Tibial artery (tissue), 4 donors: ENCODE data around the gene UBA1.

Source experiments
- DNase-seq, 2 donors: peaks; one replicate each; pipeline ENCODE4 v3.0.0-alpha.2; 2019
- H3K27ac ChIP-seq, 2 donors: fragments of 200-600 bp; sonication (generic) in 1 of 2; 1 replicate in 1 of 2; 2 replicates in 1 of 2; pipeline ENCODE4 v1.5.1; 2018 to 2019; ENCODE audit warnings: mild to moderate bottlenecking in 1 of 2
- H3K27me3 ChIP-seq, 2 donors: fragments of 200-600 bp; sonication (generic) in 1 of 2; one replicate each; pipeline versions ENCODE4 v1.5.1 to v1.6.0; 2016 to 2019
- H3K36me3 ChIP-seq, 3 donors: fragments of 200-600 bp; sonication (generic) in 2 of 3; one replicate each; pipeline ENCODE4 v1.5.1; 2016 to 2019; ENCODE audit warnings: mild to moderate bottlenecking in 2 of 3
- H3K4me1 ChIP-seq, 4 donors: fragments of 200-600 bp; sonication (generic) in 2 of 4; 1 replicate in 3 of 4; 2 replicates in 1 of 4; pipeline ENCODE4 v1.5.1; 2016 to 2019
- H3K4me3 ChIP-seq, 2 donors: fragments of 200-600 bp; sonication (generic) in 1 of 2; 1 replicate in 1 of 2; 2 replicates in 1 of 2; pipeline ENCODE4 v1.5.1; 2018 to 2019; ENCODE audit warnings: mild to moderate bottlenecking in 2 of 2
- H3K9me3 ChIP-seq, 3 donors: fragments of 200-600 bp; sonication (generic) in 1 of 3; one replicate each; pipeline ENCODE4 v1.5.1; 2016 to 2019
- intact Hi-C: fragments of 100-400 bp; cut with DNase I; formaldehyde crosslinking; loops from one replicate; pipeline ENCODE4 v1.15.0; 2023; ENCODE audit warnings: low total_unique reads
- TF ChIP-seq, protein P1 (sequence below), 2 experiments: fragments of 200-600 bp in 1 of 2; fragments of 450-650 bp in 1 of 2; IDR thresholded peaks; one replicate each; pipeline ENCODE4 v1.5.1; 2017 to 2019; ENCODE audit warnings: antibody characterized with exemption in 2 of 2, mild to moderate bottlenecking in 1 of 2, moderate library complexity in 1 of 2

The UBA1 gene

DNA sequence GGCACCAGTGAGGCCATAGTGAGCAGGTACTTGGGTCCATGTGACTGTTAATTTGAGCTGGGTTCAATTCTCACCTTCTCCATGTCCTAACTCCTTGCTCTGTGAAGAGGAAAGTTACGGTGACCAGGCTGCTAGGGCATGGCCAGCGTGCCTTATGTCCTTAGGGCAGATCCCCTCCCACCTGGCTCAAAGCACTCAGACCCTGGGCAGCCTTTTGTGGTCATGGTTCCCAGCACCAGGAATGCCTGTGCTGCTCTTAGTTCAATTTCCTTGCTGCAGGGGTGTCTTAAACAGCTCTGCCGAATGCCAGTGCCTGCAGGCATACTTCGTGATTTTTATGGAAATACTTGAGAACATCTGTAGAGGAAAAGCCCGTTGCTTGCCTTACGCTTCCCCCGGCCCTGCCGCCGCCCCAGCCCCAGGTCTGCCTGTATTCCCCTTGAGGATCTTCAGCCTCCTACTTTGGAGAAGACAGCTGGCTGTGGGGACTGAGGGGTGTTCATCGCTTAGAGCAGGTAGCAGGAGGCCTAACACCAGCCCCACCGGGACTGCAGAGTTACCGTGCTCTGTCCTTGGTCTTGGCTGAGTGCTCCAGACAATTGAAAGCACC is 21.8 kb downstream of the UBA1 start:
- Histone ChIP-seq H3K27ac (no peak overlapping the region), H3K9me3 (no peaks in the 10 kb centered on the region), H3K36me3 (peaks cover 19 to 61% (median 57%) of the 10 kb centered on the region in 3 donors), H3K4me1 (peaks cover 0 to 27% (median 18%) of the 10 kb centered on the region in 4 donors), H3K27me3 (no peaks in the 10 kb centered on the region), H3K4me3 (no peak overlapping the region)
- peak in 1 of 2 donors; percentile 32 for DNase-seq
- TF ChIP-seq, protein P1, sequence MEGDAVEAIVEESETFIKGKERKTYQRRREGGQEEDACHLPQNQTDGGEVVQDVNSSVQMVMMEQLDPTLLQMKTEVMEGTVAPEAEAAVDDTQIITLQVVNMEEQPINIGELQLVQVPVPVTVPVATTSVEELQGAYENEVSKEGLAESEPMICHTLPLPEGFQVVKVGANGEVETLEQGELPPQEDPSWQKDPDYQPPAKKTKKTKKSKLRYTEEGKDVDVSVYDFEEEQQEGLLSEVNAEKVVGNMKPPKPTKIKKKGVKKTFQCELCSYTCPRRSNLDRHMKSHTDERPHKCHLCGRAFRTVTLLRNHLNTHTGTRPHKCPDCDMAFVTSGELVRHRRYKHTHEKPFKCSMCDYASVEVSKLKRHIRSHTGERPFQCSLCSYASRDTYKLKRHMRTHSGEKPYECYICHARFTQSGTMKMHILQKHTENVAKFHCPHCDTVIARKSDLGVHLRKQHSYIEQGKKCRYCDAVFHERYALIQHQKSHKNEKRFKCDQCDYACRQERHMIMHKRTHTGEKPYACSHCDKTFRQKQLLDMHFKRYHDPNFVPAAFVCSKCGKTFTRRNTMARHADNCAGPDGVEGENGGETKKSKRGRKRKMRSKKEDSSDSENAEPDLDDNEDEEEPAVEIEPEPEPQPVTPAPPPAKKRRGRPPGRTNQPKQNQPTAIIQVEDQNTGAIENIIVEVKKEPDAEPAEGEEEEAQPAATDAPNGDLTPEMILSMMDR (IDR thresholded peaks at IDR 0.05): no peak
- intact Hi-C loops: no loop called here

DNA sequence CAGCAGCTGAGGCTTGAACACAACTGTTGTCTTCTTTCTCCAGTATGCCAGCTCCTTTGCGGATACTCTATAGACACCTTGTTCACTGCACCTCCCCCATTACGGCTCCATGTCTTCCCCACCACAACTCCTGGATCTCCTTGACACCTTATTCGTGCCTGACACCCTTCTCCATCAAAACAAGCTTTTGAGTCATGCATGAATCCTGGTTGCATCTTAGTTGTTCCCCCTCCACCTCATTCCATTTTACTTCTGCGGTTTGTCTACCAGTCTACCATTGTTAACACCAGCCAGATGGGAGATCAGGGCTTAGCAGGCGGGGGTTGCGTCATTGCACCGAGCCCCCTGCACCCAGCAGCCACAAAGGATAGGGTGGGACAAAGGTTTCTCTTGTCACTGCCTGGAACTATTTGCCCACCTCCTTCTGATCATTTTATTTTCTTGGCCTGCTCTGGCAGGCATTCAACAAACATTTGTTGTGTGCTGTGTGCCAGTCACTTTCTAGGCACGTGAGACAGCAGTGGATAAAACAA is 22.8 kb downstream of the UBA1 start:
- Histone ChIP-seq H3K27ac (peak overlapping the region; percentile 75 to 83), H3K36me3 (peaks cover 16 to 50% (median 48%) of the 10 kb centered on the region in 3 donors), H3K4me1 (peaks cover 0 to 28% (median 21%) of the 10 kb centered on the region in 4 donors), H3K9me3 (no peaks in the 10 kb centered on the region), H3K27me3 (no peaks in the 10 kb centered on the region), H3K4me3 (no peak overlapping the region)
- DNase-seq: peak in 1 of 2 donors; percentile 19
- intact Hi-C loops: no loop called here
- TF ChIP-seq, protein P1 (IDR thresholded peaks at IDR 0.05): no peak

DNA sequence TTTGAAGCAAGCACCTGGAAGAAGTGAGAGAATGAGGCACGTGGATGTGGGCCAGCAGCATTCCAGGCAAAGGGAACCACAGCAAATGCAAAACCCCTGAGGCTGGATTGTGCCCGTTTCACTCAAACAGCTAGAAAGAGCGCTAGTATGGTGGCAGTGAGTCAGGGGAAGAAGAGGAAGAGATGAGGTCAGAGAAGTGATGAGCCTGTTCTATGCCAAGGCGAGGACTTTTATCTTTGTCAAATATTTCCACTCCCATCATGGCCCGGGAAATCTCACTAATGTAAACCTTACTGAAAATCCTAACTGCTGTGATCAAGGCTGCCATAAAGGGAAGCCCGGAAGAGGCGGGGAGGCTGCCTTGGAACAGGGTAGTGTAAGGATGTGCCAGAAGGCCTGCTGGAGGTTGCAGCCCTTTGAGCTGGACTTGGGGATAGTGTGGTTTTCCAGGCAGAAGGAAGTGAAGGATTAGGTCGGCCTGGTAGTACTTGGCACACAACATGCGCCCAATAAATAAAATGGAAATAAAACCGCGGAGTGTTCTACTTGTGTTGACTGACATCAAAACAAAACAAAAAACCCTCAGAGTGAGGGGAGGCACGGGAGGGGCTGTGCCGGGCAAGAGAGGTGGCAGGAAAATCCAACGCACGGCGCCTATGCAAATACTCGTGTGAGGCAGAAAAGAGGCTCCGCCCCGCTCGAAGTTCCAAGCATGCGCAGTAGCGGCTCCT is 23.7 kb downstream of the UBA1 start:
- peak in 1 of 2 donors; percentile 29 for DNase-seq
- H3K9me3 ChIP-seq: no peaks in the 10 kb centered on the region
- intact Hi-C loops: no loop called here
- H3K4me3 ChIP-seq: peak overlapping the region; percentile 31 to 44
- peaks cover 0 to 28% (median 21%) of the 10 kb centered on the region in 4 donors for H3K4me1 ChIP-seq
- H3K27me3 ChIP-seq: no peaks in the 10 kb centered on the region
- TF ChIP-seq, protein P1 (IDR thresholded peaks at IDR 0.05): no peak
- H3K27ac ChIP-seq: peak overlapping the region; percentile 75 to 83
- peaks cover 13 to 42% (median 41%) of the 10 kb centered on the region in 3 donors for H3K36me3 ChIP-seq

DNA sequence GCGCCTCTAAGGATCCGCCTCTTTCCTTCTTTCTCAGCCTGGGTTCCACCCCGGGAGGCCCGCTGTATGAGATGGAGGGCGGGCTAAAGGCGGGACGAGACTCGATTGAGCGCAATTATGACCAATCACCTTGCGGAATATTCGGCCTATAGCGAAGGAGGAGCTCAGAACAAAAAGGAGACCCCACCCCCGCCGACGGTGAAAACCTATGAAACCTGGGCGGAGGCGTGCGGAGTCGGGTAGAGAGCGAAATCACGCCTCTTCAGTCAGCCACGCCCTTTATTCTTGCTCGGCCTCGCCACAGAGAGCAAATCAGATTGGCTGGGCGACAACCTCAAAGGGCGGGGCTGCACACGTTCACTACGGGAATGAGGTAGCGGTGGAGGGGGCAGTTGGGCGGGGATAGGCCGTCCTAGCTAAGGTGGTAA is 24.2 kb downstream of the UBA1 start:
- intact Hi-C loops: no loop called here
- Histone ChIP-seq H3K36me3 (peaks cover 9 to 36% (median 35%) of the 10 kb centered on the region in 3 donors), H3K27me3 (no peaks in the 10 kb centered on the region), H3K27ac (peak overlapping the region; percentile 94 to 96), H3K9me3 (no peaks in the 10 kb centered on the region), H3K4me3 (peak overlapping the region; percentile 88 to 93), H3K4me1 (peaks cover 0 to 28% (median 21%) of the 10 kb centered on the region in 4 donors)
- DNase-seq: peak; percentile 97 to 99
- TF ChIP-seq, protein P1 (IDR thresholded peaks at IDR 0.05): no peak

DNA sequence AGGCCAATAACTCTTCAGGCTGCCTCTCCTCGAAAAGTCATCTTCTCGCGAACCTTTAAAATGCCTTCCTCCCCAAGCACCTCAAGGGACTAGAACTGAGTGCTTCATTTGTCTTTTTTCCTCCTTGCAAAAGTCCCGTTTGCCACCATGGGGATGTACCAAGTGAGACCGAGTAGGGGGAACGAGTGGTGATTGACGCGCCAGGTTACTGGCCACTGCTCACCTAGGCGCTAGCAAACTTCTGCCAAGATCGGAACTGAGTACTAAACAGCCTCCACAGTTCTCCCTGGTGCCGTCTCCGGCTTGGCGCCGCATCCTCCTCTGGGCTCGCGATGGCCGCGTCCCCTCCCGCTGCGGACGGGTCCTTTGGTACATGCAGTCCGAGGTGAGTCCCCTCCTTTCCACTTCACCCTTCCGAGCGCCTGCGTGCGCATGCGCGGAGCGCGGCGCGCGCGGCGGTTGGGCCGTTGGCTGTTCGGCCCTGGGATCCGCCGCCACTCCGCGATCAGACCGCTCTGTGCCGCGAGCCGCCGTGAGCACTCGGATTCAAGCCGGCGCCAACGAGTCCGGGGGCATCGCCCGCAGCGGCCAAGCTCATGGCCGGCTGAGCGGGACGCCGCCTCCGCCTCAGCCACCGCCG is 24.8 kb downstream of the UBA1 start, which contains the start of gene CDK16:
Gene CDK16 (plus strand): TSS at position 402 of the 640 bp plus-strand sequence. CDS start 4,877 bp downstream, outside the sequence.
- intact Hi-C loops: no loop called here
- TF ChIP-seq, protein P1 (IDR thresholded peaks at IDR 0.05): no peak
- Histone ChIP-seq H3K4me1 (peaks cover 0 to 28% (median 21%) of the 10 kb centered on the region in 4 donors), H3K36me3 (peaks cover 5 to 36% (median 35%) of the 10 kb centered on the region in 3 donors), H3K27ac (peak within 1 kb of the TSS; percentile 94 to 96), H3K9me3 (no peaks in the 10 kb centered on the region), H3K27me3 (no peaks in the 10 kb centered on the region), H3K4me3 (peak within 1 kb of the TSS; percentile 88 to 93)
- peak; percentile 58 to 86 for DNase-seq
